HCT116 (cell line): ENCODE measurements around the gene SMNDC1. TPM values are rescaled to one million over a fixed set of nuclear protein-coding genes. Genes with fewer than 3 reads are reported as not detected.
"Not testable (repeated sequence)": the region's sequence is repeated elsewhere in the genome, so short reads cannot be mapped to it uniquely, and the experiment has no call there.

Source experiments
- ATAC-seq: fragments of 200-7000 bp; cut with Tn5 transposase; 2 replicates; pipeline ENCODE4 v1.9.1; 2020; ENCODE audit warnings: mild to moderate bottlenecking, moderate library complexity
- BruUV-seq: library from RNA; stranded (reverse); fragments of 400-500 nt; replicated peaks from 2 replicates; lab custom pipeline; 2021; lab: Mats Ljungman, UMichigan
- CTCF ChIA-PET: fragments of 300-600 bp; sonication (Branson Sonifier 250); formaldehyde crosslinking; loops from one replicate; lab custom pipeline; 2021; ENCODE audit warnings: antibody characterized with exemption; lab: Charles Lee
- POLR2A ChIA-PET: fragments of 300-600, 350-600 bp; sonication (Branson Sonifier 250); formaldehyde crosslinking; loops from one replicate; lab custom pipeline; 2021; ENCODE audit warnings: antibody characterized with exemption; lab: Charles Lee
- RAD21 ChIA-PET, 2 experiments: fragments of 300-600 bp; sonication (Branson Sonifier 250); formaldehyde crosslinking; loops; one replicate each; lab custom pipeline; 2023; ENCODE audit warnings: low total read pairs in 2 of 2; ENCODE audit not compliant: uncharacterized antibody in 2 of 2, unreplicated experiment in 2 of 2, low non-redundant PET in 1 of 2; lab: Charles Lee
- DNase-seq: peaks from one replicate; pipeline ENCODE4 v3.0.0-alpha.2; 2010; ENCODE audit warnings: low read depth, low spot score
- H2AFZ ChIP-seq: fragments of 200-600 bp; shearing (Covaris generic), sonication (generic); 2 replicates; pipeline ENCODE4 v1.6.1; 2017; ENCODE audit warnings: low read depth, mixed run types, mixed read lengths, antibody characterized with exemption, low read length; ENCODE audit not compliant: poor library complexity, severe bottlenecking
- H3K27ac ChIP-seq: 2 replicates; pipeline ENCODE4 v1.5.1; 2012; ENCODE audit warnings: low read depth, low read length
- H3K27me3 ChIP-seq: fragments of 200-600 bp; sonication (generic); 2 replicates; pipeline ENCODE4 v1.6.1; 2016; ENCODE audit warnings: mixed run types, low read length, mixed read lengths; ENCODE audit not compliant: insufficient read depth
- H3K36me3 ChIP-seq, 2 experiments: fragments of 200-500 bp in 1 of 2; fragments of 200-600 bp in 1 of 2; sonication (Bioruptor generic) in 1 of 2; sonication (generic) in 1 of 2; 2 replicates each; pipeline versions ENCODE4 v1.5.1 to v1.6.1; 2014 to 2016; ENCODE audit warnings: low read length in 2 of 2, inconsistent platforms in 1 of 2, mixed read lengths in 1 of 2, mixed run types in 1 of 2; ENCODE audit not compliant: insufficient read depth in 2 of 2, control insufficient read depth in 1 of 2
- H3K4me1 ChIP-seq, 2 experiments: fragments of 200-600 bp in 1 of 2; sonication (generic) in 1 of 2; 2 replicates each; pipeline versions ENCODE4 v1.5.1 to v1.6.1; 2012 to 2017; ENCODE audit warnings: low read length in 2 of 2, inconsistent platforms in 1 of 2, mild to moderate bottlenecking in 1 of 2, mixed read lengths in 1 of 2, mixed run types in 1 of 2, moderate library complexity in 1 of 2; ENCODE audit not compliant: insufficient read depth in 2 of 2, control insufficient read depth in 1 of 2
- H3K4me2 ChIP-seq: fragments of 200-600 bp; sonication (generic); 2 replicates; pipeline ENCODE4 v1.6.1; 2017; ENCODE audit warnings: mixed run types, low read length, mixed read lengths
- H3K4me3 ChIP-seq, 2 experiments: fragments of 200-600 bp in 1 of 2; sonication (generic) in 1 of 2; replicated peaks in 1 of 2; 2 replicates each; pipeline ENCODE4 v1.5.1; 2011 to 2016; ENCODE audit warnings: low read length in 2 of 2, control low read depth in 1 of 2, low read depth in 1 of 2, mild to moderate bottlenecking in 1 of 2, mixed read lengths in 1 of 2, mixed run types in 1 of 2
- H3K79me2 ChIP-seq: fragments of 200-600 bp; sonication (generic); 2 replicates; pipeline ENCODE4 v1.6.1; 2017; ENCODE audit warnings: mild to moderate bottlenecking, mixed run types, low read length, moderate library complexity, mixed read lengths; ENCODE audit not compliant: insufficient read depth
- H3K9ac ChIP-seq: fragments of 200-600 bp; sonication (generic); 2 replicates; pipeline ENCODE4 v1.6.1; 2016; ENCODE audit warnings: low read length, mixed read lengths
- H3K9me2 ChIP-seq: fragments of 200-600 bp; sonication (generic), shearing (Covaris generic); 2 replicates; pipeline ENCODE4 v1.6.1; 2017; ENCODE audit warnings: mixed run types, mild to moderate bottlenecking, moderate library complexity; ENCODE audit not compliant: insufficient read depth
- H3K9me3 ChIP-seq, 2 experiments: fragments of 200-500 bp in 1 of 2; fragments of 200-600 bp in 1 of 2; sonication (Bioruptor generic) in 1 of 2; sonication (generic) in 1 of 2; 2 replicates each; pipeline ENCODE4 v1.6.1; 2014 to 2017; ENCODE audit warnings: low read length in 2 of 2, mixed read lengths in 2 of 2, inconsistent platforms in 1 of 2, low read depth in 1 of 2, mild to moderate bottlenecking in 1 of 2, mixed run types in 1 of 2, moderate library complexity in 1 of 2; ENCODE audit not compliant: control insufficient read depth in 1 of 2, insufficient read depth in 1 of 2
- H4K20me1 ChIP-seq: fragments of 200-600 bp; sonication (generic), shearing (Covaris generic); 2 replicates; pipeline ENCODE4 v1.6.1; 2017; ENCODE audit warnings: mixed run types, mild to moderate bottlenecking, moderate library complexity; ENCODE audit not compliant: insufficient read depth
- ATF3 ChIP-seq: IDR thresholded peaks from 2 replicates; pipeline ENCODE4 v1.6.1; 2012
- CBX3 ChIP-seq: IDR thresholded peaks from 2 replicates; pipeline ENCODE4 v1.6.1; 2012; ENCODE audit warnings: low read depth
- CEBPB ChIP-seq: IDR thresholded peaks from 2 replicates; pipeline ENCODE4 v1.6.1; 2012; ENCODE audit warnings: low read depth
- CTCF ChIP-seq, 3 experiments: fragments of 200-600 bp in 1 of 3; sonication (generic) in 1 of 3; IDR thresholded peaks in 2 of 3; conservative IDR thresholded peaks in 1 of 3; 2 replicates each; pipeline ENCODE4 v1.5.1; 2012 to 2017; ENCODE audit warnings: low read depth in 2 of 3, low read length in 2 of 3, antibody characterized with exemption in 1 of 3, borderline replicate concordance in 1 of 3, control low read depth in 1 of 3, mild to moderate bottlenecking in 1 of 3, mixed read lengths in 1 of 3, mixed run types in 1 of 3, moderate library complexity in 1 of 3; ENCODE audit not compliant: insufficient read depth in 1 of 3
- EGR1 ChIP-seq: IDR thresholded peaks from 2 replicates; pipeline ENCODE4 v1.6.1; 2012; ENCODE audit warnings: low read depth
- ELF1 ChIP-seq: IDR thresholded peaks from 2 replicates; pipeline ENCODE4 v1.6.1; 2012; ENCODE audit warnings: low read depth, borderline replicate concordance
- EZH2phosphoT487 ChIP-seq: fragments of 200-600 bp; IDR thresholded peaks from 2 replicates; pipeline ENCODE4 v1.6.1; 2018; ENCODE audit warnings: antibody characterized with exemption, borderline replicate concordance
- FOSL1 ChIP-seq: IDR thresholded peaks from 2 replicates; pipeline ENCODE4 v1.6.1; 2012; ENCODE audit warnings: low read depth
- JUND ChIP-seq: IDR thresholded peaks from 2 replicates; pipeline ENCODE4 v1.6.1; 2012
- MAX ChIP-seq: IDR thresholded peaks from 2 replicates; pipeline ENCODE4 v1.6.1; 2012
- POLR2A ChIP-seq: IDR thresholded peaks from 2 replicates; pipeline ENCODE4 v1.7.0; 2011; ENCODE audit warnings: borderline replicate concordance; ENCODE audit not compliant: insufficient read depth, insufficient read length; ENCODE audit errors: extremely low read depth
- POLR2AphosphoS5 ChIP-seq: IDR thresholded peaks from 2 replicates; pipeline ENCODE4 v1.6.1; 2011; ENCODE audit warnings: mild to moderate bottlenecking, low read depth, low read length, moderate library complexity
- RAD21 ChIP-seq: IDR thresholded peaks from 2 replicates; pipeline ENCODE4 v1.6.1; 2012; ENCODE audit warnings: low read depth, mild to moderate bottlenecking
- SIN3A ChIP-seq: IDR thresholded peaks from 2 replicates; pipeline ENCODE4 v1.6.1; 2012; ENCODE audit warnings: low read depth
- SP1 ChIP-seq: IDR thresholded peaks from 2 replicates; pipeline ENCODE4 v1.6.1; 2012; ENCODE audit warnings: low read depth
- SRF ChIP-seq: IDR thresholded peaks from 2 replicates; pipeline ENCODE4 v1.6.1; 2012; ENCODE audit warnings: low read depth
- TCF7L2 ChIP-seq: IDR thresholded peaks from 2 replicates; pipeline ENCODE4 v1.7.0; 2011; ENCODE audit warnings: borderline replicate concordance, inconsistent platforms; ENCODE audit not compliant: insufficient read depth, insufficient read length; ENCODE audit errors: extremely low read depth
- YY1 ChIP-seq: IDR thresholded peaks from 2 replicates; pipeline ENCODE4 v1.6.1; 2011; ENCODE audit warnings: low read length, low read depth, moderate library complexity, mild to moderate bottlenecking; ENCODE audit not compliant: insufficient replicate concordance; ENCODE audit errors: extremely low read depth
- ZFX ChIP-seq: fragments of 450-650 bp; IDR thresholded peaks from 2 replicates; pipeline ENCODE4 v1.6.1; 2017
- ZNF274 ChIP-seq: fragments of 200-500 bp; sonication (Bioruptor generic); IDR thresholded peaks from 2 replicates; pipeline ENCODE4 v1.6.1; 2014; ENCODE audit warnings: mild to moderate bottlenecking, low read depth, low read length, inconsistent platforms
- intact Hi-C: fragments of 100-400 bp; cut with micrococcal nuclease; formaldehyde crosslinking; loops from 2 replicates; pipeline ENCODE4 v1.10.0; 2022
- total RNA-seq: library from RNA; stranded (reverse); gene quantifications from one replicate; pipeline ENCODE4 v1.2.1, GENCODE V29; 2021; ENCODE audit not compliant: unreplicated experiment

The SMNDC1 gene
- total RNA-seq, 1 experiment from 2014 or later = 61.7 TPM

GRCh38 chr10:110334061-110334656 lies 29.4 kb upstream of the SMNDC1 start:
- no peak for TF ChIP-seq YY1
- no peak for TF ChIP-seq CEBPB
- TF ChIP-seq SP1 = no peak
- no peak for TF ChIP-seq EGR1
- no peak for TF ChIP-seq ATF3
- no peak for TF ChIP-seq FOSL1
- no peak for TF ChIP-seq SIN3A
- no peak for TF ChIP-seq JUND
- no peak for TF ChIP-seq POLR2A
- TF ChIP-seq POLR2AphosphoS5 = no peak
- TF ChIP-seq ZFX = no peak
- TF ChIP-seq CBX3 = no peak
- TF ChIP-seq CTCF (IDR thresholded peaks at IDR 0.05 in 2 of 3, conservative IDR thresholded peaks at IDR 0.05 in 1 of 3; ENCODE audit: borderline replicate concordance in 1 of 3, insufficient read depth in 1 of 3, low read depth in 2 of 3, low read length in 2 of 3) = no peak
- TF ChIP-seq MAX = no peak
- no peak for TF ChIP-seq RAD21
- no peak for TF ChIP-seq TCF7L2
- TF ChIP-seq ZNF274 = no peak
- no peak for TF ChIP-seq SRF
- TF ChIP-seq EZH2phosphoT487 = no peak
- TF ChIP-seq ELF1 = no peak
- H2AFZ ChIP-seq = no peak overlapping the region
- H3K79me2 ChIP-seq = no peaks in the 10 kb centered on the region
- H3K27ac ChIP-seq = no peak overlapping the region
- H3K9ac ChIP-seq = no peak overlapping the region
- no peaks in the 10 kb centered on the region for H4K20me1 ChIP-seq
- peaks cover 8 to 17% of the 10 kb centered on the region in 2 experiments; a peak in 2 of 4 replicates for H3K9me3 ChIP-seq
- no peak overlapping the region for H3K4me2 ChIP-seq
- no peaks in the 10 kb centered on the region for H3K36me3 ChIP-seq
- no TSS peak for BruUV-seq
- ChIA-PET CTCF (interaction anchor here (1.1 to 2.0 kb wide), 2 partner anchors 20 to 214 kb away, joined by 3 to 12 read pairs; no protein-coding TSS in a partner anchor), RAD21 (no interaction called here), POLR2A (interaction anchor here (1.2 kb wide), 3 partner anchors 97 to 178 kb away, joined by 3 to 4 read pairs (median 3); no protein-coding TSS in a partner anchor)
- no peaks in the 10 kb centered on the region for H3K27me3 ChIP-seq
- no peaks in the 10 kb centered on the region for H3K4me1 ChIP-seq
- ATAC-seq (no peak), DNase-seq (no peak)
- no peaks in the 10 kb centered on the region for H3K9me2 ChIP-seq
- H3K4me3 ChIP-seq = no peak overlapping the region
- intact Hi-C loops = no loop called here

GRCh38 chr10:110331226-110331795 lies 26.6 kb upstream of the SMNDC1 start:
- RAD21 ChIA-PET, H2AFZ ChIP-seq, H3K9ac ChIP-seq, BruUV-seq, CTCF ChIA-PET, H3K36me3 ChIP-seq, H3K4me3 ChIP-seq, H3K4me2 ChIP-seq, H3K79me2 ChIP-seq, intact Hi-C loops, POLR2A ChIA-PET, DNase-seq, H3K27ac ChIP-seq, H3K27me3 ChIP-seq, H4K20me1 ChIP-seq, ATAC-seq, H3K9me2 ChIP-seq: not testable (repeated sequence)
- H3K9me3 ChIP-seq = peaks cover 8 to 17% of the 10 kb centered on the region in 2 experiments; a peak in 2 of 4 replicates
- peaks cover 0 to 15% of the 10 kb centered on the region in 2 experiments; a peak in 2 of 4 replicates for H3K4me1 ChIP-seq
